DMS114 treated with DMSO at 0.1 percent for 48 hours (cell line): Measurements from ENCODE around the gene WDR86.

Source experiments
- DNase-seq: peaks from one replicate; lab custom pipeline; 2025; ENCODE audit not compliant: unreplicated experiment; lab: John Stamatoyannopoulos, UW

WDR86 gene

DNA sequence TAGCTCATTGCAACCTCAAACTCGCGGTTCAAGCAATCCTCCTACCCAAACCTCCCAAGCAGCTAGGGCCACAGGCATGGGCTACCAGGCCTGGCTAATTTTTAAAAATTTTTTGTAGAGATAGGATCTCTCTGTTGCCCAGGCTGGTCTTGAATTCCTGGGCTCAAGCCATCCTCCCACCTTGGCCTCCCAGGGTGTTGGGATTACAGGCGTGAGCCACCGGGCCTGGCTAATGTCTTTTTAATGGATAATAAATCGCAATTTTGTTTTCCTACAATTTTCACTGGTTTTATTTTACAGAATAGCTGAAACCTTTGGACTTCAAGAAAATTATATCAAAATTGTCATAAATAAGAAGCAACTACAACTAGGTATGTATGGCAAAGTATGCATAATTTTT, 57.3 kb downstream of the WDR86 start:
- DNase-seq, result no peak

DNA sequence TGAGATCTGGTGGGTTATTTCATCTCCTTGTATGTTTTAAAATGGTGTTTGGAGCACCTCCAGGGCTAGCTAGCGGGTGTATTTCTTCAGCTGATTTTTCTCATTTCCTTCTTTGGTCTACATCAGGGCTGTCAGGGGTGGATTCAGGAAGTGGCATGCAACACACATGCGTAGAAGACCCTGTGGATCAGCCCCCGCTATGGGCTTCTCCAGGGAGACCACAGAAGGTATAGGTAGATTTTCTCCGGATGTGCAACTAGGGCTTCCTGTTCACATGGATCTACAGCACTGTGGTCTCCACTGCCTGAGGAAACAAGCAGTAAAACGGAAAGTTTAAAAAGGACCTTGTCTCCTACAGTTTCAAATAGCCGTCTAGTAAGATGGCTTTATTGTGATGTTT, 57.9 kb downstream of the WDR86 start:
- DNase-seq, result no peak

DNA sequence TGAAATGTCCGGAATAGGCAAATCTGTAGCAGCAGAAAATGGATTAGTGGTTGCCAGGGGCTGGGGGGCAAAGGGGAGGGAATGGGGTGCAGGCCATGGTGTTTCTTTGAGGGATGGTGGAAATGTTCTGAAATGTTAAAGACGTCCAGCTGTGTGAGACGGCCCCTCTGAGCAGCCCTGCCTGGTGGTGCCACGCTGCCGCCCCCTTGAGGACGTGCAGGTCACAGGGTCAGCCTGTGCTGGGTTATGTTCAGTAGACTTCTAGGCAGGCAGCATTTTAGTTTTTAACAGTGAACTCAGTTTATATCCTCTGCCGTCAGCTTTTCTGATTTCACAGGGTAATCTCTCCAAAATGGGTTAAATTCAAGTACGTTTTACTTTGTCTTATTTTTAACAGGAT, 58.8 kb downstream of the WDR86 start:
- no peak for DNase-seq

DNA sequence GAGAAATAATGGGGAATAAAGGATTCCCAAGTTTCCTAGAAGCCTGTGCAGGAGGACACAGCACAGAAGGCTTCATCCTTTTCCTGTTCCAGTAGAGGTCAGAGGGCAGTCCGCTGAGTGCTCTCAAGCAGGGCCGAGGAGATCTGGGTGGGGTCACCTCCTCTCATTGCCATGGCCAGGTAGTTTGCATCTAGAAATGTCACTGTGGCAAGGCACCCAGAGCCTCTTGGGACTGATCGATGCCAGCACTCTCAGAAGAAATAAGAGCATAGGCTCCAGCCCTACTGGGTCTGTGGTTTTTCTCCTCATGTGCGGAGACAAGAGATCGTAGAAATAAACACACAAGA, 60.4 kb downstream of the WDR86 start:
- no peak for DNase-seq

DNA sequence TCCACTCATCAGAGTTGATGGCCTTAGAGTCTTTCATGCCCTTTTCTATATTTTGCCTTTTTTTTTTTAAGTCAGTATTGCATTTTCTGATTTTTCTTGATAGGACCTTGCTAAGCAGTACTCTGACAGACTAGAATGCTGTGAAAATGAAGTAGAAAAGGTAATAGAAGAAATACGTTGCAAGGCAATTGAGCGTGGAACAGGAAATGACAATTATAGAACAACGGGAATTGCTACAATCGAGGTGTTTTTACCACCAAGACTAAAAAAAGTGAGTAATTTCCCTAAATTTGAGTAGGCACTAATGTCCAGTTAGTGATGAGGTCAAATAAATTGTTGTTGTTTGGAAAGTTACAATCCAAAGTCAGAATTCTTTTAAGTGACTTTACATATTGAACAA, 60.9 kb downstream of the WDR86 start:
- DNase-seq, result no peak

DNA sequence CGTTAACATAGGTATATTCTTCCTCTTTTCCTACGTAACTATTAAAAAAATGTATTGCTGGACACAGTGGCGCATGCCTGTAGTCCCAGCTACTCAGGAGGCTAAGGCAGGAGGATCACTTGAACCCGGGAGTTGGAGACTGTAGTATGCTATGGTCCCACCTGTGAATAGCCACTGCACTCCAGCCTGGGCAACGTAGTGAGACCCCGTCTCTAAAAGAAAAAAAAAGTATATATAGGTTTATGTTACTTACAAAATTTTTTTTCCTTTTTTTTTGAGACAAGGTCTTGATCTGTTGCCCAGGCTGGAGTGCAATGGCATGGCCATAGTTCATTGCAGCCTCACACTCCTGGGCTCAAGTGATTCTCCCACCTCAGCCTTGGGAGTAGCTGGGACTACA, 62.6 kb downstream of the WDR86 start:
- no peak for DNase-seq

DNA sequence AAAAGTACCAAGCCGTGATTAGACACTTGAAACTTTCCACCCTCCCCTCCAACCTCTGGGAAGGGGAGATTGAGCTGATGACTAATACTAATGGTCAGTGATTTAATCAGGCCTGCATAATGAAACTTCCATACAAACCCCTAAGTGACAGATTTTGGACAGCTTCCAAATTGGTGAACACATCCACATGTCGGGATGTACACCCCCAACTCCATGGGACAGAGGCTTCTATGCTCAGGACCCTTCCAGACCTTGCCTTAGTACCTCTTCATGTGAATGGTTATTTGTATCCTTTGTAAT, 63.4 kb downstream of the WDR86 start:
- no peak for DNase-seq

DNA sequence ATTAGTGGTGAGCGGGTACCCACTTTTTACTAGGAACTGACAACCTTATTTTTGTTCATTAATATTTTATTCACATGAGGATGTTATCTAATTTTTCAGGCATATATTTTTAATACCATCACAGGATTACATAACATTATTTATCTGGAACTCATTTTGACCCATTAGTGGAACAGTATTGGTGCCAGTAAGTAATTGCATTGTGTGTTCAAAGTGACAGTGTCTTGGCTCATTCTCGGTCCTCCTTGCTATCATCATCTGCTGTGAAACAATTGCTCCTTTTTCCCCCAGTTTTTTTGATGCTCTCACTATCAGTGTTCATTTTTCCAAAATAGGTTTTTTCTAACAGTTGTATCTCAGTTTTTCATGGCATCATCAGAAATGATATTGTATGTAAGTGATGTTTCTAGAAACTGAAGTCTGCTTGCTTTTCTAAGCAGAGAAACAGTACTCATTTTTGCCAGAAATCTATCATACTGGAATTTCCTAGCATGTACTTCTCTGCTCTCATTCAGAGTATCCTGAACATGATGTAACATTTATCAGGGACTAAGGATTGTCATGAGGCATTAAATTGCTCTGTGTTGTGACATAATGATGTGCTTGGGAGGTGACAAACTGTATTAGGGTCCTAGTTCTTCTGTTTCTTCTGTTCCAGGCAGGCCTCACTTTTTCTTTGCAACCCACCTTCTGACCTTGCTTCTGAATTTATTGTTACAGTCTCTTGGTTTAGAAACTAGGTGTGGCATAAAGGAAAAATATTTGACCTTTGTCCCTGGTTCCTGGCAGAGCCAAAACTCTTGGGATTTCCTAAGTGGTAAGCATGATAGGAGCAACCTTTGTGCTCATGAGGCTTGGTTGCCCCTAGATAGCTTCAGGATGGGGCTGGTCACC, 64.0 kb downstream of the WDR86 start:
- DNase-seq, result no peak

DNA sequence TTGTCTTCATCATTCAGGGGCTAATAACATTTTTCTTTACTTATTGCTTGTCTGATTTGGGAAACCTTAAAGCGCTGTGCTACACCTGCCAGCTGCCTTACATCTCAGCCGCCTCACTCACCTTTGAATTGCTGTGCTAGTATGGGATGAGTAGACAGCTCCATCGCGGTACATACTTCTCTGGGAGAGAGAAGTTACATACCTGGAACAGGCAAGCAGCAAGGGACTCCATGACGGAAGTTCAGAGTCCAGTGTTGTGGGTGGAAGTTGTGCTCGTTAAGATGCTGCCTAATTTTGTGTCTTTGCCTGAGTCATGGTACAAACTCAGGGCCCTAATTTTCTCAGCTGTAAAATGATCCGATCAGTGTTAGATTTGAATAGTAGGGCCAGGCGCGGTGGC, 66.3 kb downstream of the WDR86 start:
- no peak for DNase-seq

DNA sequence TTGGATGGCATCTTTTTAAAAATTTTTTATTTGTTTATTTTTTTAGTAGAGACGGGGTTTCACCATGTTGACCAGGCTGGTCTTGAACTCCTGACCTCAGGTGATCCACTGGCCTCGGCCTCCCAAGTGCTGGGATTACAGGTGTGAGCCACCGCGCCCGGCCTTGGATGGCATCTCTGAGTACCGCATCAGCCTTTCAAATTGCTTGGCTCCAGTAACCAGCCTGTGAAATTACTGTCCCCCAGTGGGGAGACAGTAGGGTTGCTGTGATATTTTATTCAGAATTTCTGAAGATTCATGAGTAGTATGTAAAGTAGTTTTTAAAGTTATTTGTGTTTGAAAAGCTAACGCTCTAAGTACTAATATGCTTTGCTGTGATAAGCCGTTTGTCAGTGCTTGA, 67.0 kb downstream of the WDR86 start:
- DNase-seq, result no peak

DNA sequence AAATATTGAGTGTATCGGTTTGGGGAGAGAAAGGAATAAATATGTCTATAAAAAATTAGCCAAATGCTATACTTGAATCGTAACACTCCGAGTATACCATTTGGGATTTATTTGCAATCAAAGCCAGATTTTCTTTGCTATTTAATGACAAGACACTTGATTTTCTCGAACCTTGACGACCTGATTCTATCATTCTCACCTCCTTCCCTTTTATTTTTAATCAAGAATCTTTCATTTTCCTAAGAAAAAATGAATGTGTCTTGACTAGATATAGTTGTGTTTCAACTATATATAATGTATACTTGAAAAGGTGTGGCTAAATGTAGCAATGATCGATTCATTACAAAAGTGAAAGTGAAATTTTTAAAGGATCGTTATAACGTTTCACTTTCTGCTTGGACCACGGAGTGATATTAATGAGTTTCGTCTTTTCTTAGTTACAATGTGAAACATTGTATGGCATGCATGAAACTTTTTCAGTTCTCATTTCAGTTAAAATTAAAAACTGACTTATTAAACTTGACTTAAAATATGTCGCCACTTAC, 67.7 kb downstream of the WDR86 start:
- no peak for DNase-seq

DNA sequence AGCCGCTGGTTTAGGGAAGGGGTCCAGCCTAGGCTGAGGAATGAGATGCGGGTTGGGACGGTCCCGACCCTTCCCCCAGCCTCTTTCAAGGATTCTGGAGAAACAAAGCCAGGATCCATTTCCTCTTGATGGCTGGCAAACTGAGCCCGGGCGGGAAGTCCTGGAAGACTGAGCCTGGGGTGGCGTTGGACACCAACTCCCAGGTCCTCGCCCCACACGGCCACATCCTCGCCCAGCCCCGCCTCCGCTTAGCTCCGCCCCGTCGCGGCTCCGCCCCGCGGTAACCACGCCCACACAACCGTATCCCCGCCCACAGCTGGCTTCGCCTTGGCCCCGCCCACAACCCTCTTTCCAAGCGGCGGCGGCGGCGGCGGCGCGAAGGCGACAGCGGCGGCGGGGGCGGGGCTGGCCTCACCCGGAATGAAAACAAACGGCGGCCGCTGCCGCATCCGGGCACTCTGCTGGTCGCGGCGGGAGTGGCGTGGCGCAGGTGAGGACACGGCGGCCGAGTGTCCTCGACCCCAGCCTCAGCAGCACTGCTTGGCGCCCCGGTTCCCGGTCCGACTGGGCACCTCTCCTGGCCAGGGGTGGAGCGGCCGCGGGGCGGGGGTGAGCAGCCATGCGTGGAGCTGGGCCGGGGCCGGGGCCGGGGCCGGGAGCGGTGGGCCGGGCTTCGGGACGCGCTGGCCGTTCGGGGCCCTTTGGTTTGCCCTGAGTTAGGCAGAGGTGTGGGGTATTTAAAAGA, 68.3 kb downstream of the WDR86 start, which contains the start of gene NUB1:
NUB1 (plus strand) TSS at position 456 of the 745 bp plus-strand sequence. CDS start 3,538 bp downstream, outside the sequence.
- peak; percentile 63 for DNase-seq

DNA sequence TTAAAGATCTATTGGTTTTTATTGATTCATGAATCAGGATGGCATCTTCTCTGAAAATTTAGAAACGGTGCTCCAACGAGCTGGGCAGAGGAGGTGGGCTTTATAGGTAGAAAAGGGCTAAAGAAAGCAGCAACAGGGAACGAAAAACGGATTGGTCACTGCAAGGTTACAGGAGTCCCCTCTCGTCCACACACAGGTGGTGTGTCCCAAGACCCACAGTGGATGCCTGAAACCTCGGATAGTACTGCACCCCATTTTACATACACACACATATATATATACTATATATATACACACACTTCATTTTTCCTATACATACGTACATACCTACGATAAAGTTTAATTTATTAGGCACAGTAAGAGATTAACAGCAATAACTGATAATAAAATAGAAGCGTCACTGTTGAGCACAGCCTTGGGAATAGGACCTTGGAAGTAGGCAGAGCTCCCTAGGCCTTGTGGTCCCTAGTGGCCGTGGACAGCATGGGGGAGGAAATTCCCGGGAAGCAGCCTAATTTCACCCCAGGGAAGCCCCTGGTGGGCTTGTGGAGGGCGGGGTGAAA, 69.0 kb downstream of the WDR86 start:
- no peak for DNase-seq

DNA sequence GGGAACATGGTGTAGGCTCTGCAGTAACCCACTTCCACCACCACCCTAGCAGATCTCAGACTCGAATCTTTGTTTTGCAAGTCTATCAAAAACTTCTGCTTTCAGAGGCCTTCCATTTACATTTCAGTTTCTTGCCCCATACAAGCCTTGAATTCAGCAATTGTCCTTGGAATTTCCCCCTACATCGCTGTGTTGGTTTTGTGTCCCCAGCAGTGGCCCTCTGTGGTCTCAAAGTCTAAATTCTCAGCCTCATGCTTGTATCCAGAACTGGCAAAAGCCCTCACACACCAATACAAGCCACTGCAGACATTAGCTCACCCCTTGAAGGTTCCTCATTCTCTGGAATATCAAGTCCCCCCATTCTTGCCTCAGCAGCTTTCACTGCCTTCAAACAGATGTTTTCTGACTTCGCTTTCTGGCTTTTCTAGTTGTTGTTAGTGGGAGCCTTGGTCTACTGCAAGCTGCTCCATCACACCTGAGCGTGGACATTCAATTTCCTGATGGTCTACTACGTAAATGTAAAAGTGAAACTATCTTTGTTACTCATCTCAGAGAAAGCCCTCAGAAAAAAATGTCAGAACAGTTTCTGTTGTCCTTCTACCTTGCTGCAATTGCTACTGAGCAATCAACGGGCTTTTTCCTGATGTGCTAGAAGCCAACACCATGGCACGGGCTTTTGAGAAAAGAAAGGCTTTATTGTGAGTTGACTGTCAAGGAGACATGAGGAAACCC, 70.0 kb downstream of the WDR86 start:
- no peak for DNase-seq

DNA sequence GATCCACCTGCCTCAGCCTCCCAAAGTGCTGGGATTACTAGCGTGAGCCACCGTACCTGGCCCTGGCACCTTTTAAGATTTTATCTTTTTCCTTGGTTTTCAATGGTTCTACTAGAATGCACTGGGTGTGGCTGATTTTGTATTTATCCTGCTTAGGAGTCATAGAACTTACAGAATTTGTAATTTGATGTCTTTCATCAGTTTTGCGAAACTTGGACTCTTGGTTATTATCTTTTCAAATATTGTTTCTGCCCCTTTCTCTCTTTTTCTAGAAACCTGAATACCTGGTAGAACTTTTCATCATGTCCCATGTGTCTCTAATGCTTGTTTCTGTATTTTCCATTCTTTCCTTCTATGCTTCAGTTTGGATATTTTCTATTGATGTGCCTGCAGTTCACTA, 71.0 kb downstream of the WDR86 start:
- DNase-seq, result no peak

DNA sequence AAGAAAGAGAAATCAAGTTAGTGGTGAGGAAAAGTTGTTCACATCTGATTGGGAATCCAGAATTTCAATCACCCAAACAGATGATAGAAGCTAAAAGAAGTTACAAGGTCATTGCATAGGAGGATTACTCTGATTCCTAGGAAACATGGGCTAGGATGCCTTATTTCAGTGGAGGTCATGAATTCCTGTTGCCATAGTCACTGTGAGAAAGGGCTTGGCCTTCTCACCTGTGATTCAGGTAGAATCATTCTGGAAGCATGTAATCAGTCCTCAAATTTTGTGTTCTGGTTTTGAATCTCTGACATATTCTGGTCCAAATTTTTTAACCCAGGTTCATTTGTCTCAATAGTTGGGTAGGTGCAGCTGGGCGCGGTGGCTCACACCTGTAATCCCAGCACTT, 72.5 kb downstream of the WDR86 start:
- DNase-seq, result no peak

DNA sequence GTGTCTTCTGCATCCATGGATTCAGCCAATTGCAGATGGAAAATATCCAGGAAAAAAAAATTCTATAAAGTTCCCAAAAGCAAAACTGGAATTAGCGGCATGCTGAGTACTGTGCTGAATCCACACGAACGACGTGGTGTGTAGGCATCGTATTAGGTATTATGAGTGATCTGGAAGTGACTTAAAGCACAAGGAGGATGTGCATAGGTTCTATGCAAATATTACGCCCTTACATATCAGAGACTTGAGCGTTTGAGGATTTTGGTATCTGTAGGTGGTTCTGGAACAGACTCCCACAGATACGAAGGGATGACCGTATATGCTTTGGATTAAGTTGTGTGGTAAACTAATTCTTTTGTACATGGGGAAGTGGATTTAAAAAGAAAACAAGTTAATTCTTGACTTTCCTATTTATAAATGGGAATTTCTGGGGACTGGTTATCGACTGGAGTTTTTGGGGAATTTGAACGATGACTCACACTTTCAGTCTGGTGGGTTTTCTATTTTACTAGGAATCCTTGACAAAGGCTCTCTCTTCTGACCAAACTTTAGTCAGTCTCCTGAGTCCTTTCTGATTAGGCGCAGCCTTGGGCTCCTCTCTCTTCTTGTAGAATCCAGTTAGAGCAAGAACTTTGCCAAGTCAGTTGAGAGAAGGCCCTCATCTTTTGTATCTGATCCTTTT, 73.7 kb downstream of the WDR86 start:
- DNase-seq, result no peak

DNA sequence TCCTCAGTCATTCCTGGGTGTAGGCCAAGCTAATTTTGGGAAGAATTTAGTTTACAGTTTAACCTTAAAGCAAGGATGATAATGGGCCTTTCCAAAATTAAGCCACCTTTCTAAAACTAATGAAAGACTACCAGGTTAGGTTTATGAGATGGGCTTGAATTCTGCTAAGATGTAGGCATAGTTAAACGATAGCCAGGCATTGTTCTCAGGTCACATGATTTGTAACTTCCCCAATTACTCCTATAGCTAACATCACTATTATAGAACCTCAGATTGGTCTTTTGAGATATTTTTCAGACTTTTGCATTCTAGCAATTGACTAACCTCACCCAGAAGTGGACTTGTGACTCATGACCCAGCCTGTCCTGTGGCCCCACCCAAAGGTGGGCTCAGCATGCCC, 75.2 kb downstream of the WDR86 start:
- DNase-seq, result no peak
